LNCAP (cell line): ENCODE measurements around the gene OTOG.

Experiments used
- CTCF ChIP-seq: fragments of 450-650 bp; IDR thresholded peaks from 2 replicates; pipeline ENCODE4 v1.5.1; 2017; ENCODE audit warnings: mild to moderate bottlenecking

OTOG gene

DNA sequence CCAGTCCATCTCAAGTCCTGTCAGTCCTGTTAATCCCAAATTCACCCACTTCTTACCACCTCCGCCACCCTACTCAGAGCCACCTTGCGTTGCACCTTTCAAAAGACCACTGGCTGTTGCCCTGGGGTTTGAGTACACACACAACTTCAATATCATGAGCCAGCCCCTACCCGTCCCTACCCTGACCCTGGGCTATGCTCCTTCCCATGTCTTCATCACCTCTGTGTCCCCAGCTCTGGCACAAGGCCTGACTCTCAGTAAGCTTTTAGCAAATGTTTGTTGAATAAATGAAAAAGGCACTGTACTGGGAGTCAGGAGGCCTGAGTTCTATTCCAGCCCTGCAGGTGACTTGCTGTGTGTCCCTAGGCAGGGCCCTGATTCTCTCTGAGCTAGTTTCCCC lies 26.5 kb downstream of the OTOG start:
- no peak for TF ChIP-seq CTCF

- no peak for TF ChIP-seq CTCF
These were observed 27.4 kb downstream of the OTOG start for GRCh38 chr11:17574141-17575091.

DNA sequence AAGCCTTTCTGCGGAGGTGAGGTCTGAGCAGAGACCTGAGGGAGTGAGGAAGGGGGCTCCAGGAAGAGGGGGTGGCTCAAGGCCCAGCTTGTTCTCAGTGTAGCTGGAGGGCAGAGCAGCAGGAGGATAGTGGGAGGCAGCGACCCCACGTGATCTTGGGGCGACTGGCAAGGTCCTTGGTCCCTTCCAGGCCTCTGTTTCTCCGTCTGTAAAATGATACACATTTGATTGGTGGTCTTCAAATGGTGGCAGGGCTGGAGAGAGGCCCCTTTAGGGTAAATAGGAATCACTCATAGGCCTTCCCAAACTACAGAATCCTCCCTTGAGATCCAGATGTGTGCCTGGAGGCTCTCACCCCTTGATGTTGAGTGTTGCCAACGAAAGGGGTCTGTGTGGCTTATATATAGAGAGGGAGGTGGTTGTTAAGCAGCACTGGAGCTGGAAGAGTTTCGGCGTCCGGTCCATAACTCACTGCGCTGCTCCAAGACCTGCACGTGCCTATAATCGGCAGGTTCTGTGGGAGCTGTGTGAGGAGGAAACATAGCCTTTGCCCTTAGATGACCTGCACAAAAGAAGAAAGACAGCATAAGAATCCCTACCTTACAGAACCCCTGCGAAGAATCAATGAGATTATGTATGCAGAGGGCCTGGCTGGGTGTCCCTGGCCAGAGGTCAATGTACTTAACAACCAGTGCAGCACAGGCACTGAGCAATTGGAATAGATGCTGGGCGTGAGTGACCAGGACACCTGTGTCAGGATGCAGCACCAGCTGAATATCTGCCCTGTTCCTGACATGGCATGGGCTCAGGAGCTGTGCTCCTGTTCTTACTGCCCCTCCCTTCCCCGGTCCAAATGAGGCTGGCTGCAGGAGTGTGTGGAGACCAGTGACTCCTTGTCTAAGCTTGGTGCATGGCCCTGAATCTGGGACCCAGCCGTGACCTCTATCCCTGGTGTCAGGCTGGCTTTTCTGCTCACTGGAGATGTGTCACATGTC lies 28.7 kb downstream of the OTOG start:
- TF ChIP-seq CTCF: no peak

DNA sequence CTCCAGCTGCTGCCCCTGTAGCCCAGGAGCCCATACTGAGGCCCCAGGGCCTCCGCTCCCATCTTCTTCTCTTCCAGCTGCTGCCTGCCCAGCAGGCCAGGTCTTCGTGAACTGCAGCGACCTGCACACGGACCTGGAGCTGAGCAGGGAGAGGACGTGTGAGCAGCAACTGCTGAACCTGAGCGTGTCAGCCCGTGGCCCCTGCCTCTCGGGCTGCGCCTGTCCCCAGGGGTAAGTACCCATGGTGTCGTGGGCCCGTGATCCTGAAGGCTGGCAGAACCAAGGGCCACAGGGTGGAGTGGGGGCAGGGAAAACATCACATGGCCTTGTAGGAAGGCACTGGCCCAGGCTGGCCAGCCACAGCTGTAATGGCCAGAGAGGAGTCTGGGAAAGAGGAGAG lies 31.2 kb downstream of the OTOG start:
- no peak for TF ChIP-seq CTCF

- TF ChIP-seq CTCF: no peak
These were observed 31.9 kb downstream of the OTOG start for GRCh38 chr11:17578958-17579357.

- TF ChIP-seq CTCF: no peak
These were observed 32.4 kb downstream of the OTOG start for GRCh38 chr11:17579451-17579850.

DNA sequence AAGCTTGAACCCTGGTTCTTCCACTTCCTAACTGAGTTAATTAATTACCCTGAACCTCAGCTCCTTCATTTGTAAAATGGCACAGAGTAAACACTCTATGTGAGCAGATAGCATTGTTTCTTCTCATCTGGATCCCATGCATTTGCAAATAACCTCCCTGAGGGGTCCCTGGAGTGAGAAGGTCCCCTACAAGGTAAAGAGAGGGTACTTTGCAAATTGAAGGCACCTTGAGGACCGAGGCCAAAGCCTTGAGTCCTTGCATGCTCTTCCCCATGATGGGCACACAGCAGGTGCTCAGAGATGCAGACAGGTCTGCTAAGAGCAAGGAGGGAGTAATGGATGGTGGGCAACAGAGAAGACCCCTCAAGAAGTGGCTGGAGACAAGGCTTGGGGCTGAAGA lies 33.2 kb downstream of the OTOG start:
- no peak for TF ChIP-seq CTCF
